HCT116 (cell line): ENCODE results near the gene BRDT. TPM values are rescaled to one million over a fixed set of nuclear protein-coding genes. Genes with fewer than 3 reads are reported as not detected.

Source experiments
- ATAC-seq: fragments of 200-7000 bp; cut with Tn5 transposase; 2 replicates; pipeline ENCODE4 v1.9.1; 2020; ENCODE audit warnings: mild to moderate bottlenecking, moderate library complexity
- BruUV-seq: library from RNA; stranded (reverse); fragments of 400-500 nt; replicated peaks from 2 replicates; lab custom pipeline; 2021; lab: Mats Ljungman, UMichigan
- CTCF ChIA-PET: fragments of 300-600 bp; sonication (Branson Sonifier 250); formaldehyde crosslinking; loops from one replicate; lab custom pipeline; 2021; ENCODE audit warnings: antibody characterized with exemption; lab: Charles Lee
- POLR2A ChIA-PET: fragments of 300-600, 350-600 bp; sonication (Branson Sonifier 250); formaldehyde crosslinking; loops from one replicate; lab custom pipeline; 2021; ENCODE audit warnings: antibody characterized with exemption; lab: Charles Lee
- RAD21 ChIA-PET, 2 experiments: fragments of 300-600 bp; sonication (Branson Sonifier 250); formaldehyde crosslinking; loops; one replicate each; lab custom pipeline; 2023; ENCODE audit warnings: low total read pairs in 2 of 2; ENCODE audit not compliant: uncharacterized antibody in 2 of 2, unreplicated experiment in 2 of 2, low non-redundant PET in 1 of 2; lab: Charles Lee
- DNase-seq: peaks from one replicate; pipeline ENCODE4 v3.0.0-alpha.2; 2010; ENCODE audit warnings: low read depth, low spot score
- H2AFZ ChIP-seq: fragments of 200-600 bp; shearing (Covaris generic), sonication (generic); 2 replicates; pipeline ENCODE4 v1.6.1; 2017; ENCODE audit warnings: low read depth, mixed run types, mixed read lengths, antibody characterized with exemption, low read length; ENCODE audit not compliant: poor library complexity, severe bottlenecking
- H3K27ac ChIP-seq: 2 replicates; pipeline ENCODE4 v1.5.1; 2012; ENCODE audit warnings: low read depth, low read length
- H3K27me3 ChIP-seq: fragments of 200-600 bp; sonication (generic); 2 replicates; pipeline ENCODE4 v1.6.1; 2016; ENCODE audit warnings: mixed run types, low read length, mixed read lengths; ENCODE audit not compliant: insufficient read depth
- H3K36me3 ChIP-seq, 2 experiments: fragments of 200-500 bp in 1 of 2; fragments of 200-600 bp in 1 of 2; sonication (Bioruptor generic) in 1 of 2; sonication (generic) in 1 of 2; 2 replicates each; pipeline versions ENCODE4 v1.5.1 to v1.6.1; 2014 to 2016; ENCODE audit warnings: low read length in 2 of 2, inconsistent platforms in 1 of 2, mixed read lengths in 1 of 2, mixed run types in 1 of 2; ENCODE audit not compliant: insufficient read depth in 2 of 2, control insufficient read depth in 1 of 2
- H3K4me1 ChIP-seq, 2 experiments: fragments of 200-600 bp in 1 of 2; sonication (generic) in 1 of 2; 2 replicates each; pipeline versions ENCODE4 v1.5.1 to v1.6.1; 2012 to 2017; ENCODE audit warnings: low read length in 2 of 2, inconsistent platforms in 1 of 2, mild to moderate bottlenecking in 1 of 2, mixed read lengths in 1 of 2, mixed run types in 1 of 2, moderate library complexity in 1 of 2; ENCODE audit not compliant: insufficient read depth in 2 of 2, control insufficient read depth in 1 of 2
- H3K4me2 ChIP-seq: fragments of 200-600 bp; sonication (generic); 2 replicates; pipeline ENCODE4 v1.6.1; 2017; ENCODE audit warnings: mixed run types, low read length, mixed read lengths
- H3K4me3 ChIP-seq, 2 experiments: fragments of 200-600 bp in 1 of 2; sonication (generic) in 1 of 2; replicated peaks in 1 of 2; 2 replicates each; pipeline ENCODE4 v1.5.1; 2011 to 2016; ENCODE audit warnings: low read length in 2 of 2, control low read depth in 1 of 2, low read depth in 1 of 2, mild to moderate bottlenecking in 1 of 2, mixed read lengths in 1 of 2, mixed run types in 1 of 2
- H3K79me2 ChIP-seq: fragments of 200-600 bp; sonication (generic); 2 replicates; pipeline ENCODE4 v1.6.1; 2017; ENCODE audit warnings: mild to moderate bottlenecking, mixed run types, low read length, moderate library complexity, mixed read lengths; ENCODE audit not compliant: insufficient read depth
- H3K9ac ChIP-seq: fragments of 200-600 bp; sonication (generic); 2 replicates; pipeline ENCODE4 v1.6.1; 2016; ENCODE audit warnings: low read length, mixed read lengths
- H3K9me2 ChIP-seq: fragments of 200-600 bp; sonication (generic), shearing (Covaris generic); 2 replicates; pipeline ENCODE4 v1.6.1; 2017; ENCODE audit warnings: mixed run types, mild to moderate bottlenecking, moderate library complexity; ENCODE audit not compliant: insufficient read depth
- H3K9me3 ChIP-seq, 2 experiments: fragments of 200-500 bp in 1 of 2; fragments of 200-600 bp in 1 of 2; sonication (Bioruptor generic) in 1 of 2; sonication (generic) in 1 of 2; 2 replicates each; pipeline ENCODE4 v1.6.1; 2014 to 2017; ENCODE audit warnings: low read length in 2 of 2, mixed read lengths in 2 of 2, inconsistent platforms in 1 of 2, low read depth in 1 of 2, mild to moderate bottlenecking in 1 of 2, mixed run types in 1 of 2, moderate library complexity in 1 of 2; ENCODE audit not compliant: control insufficient read depth in 1 of 2, insufficient read depth in 1 of 2
- H4K20me1 ChIP-seq: fragments of 200-600 bp; sonication (generic), shearing (Covaris generic); 2 replicates; pipeline ENCODE4 v1.6.1; 2017; ENCODE audit warnings: mixed run types, mild to moderate bottlenecking, moderate library complexity; ENCODE audit not compliant: insufficient read depth
- CEBPB ChIP-seq: IDR thresholded peaks from 2 replicates; pipeline ENCODE4 v1.6.1; 2012; ENCODE audit warnings: low read depth
- EGR1 ChIP-seq: IDR thresholded peaks from 2 replicates; pipeline ENCODE4 v1.6.1; 2012; ENCODE audit warnings: low read depth
- ELF1 ChIP-seq: IDR thresholded peaks from 2 replicates; pipeline ENCODE4 v1.6.1; 2012; ENCODE audit warnings: low read depth, borderline replicate concordance
- EZH2phosphoT487 ChIP-seq: fragments of 200-600 bp; IDR thresholded peaks from 2 replicates; pipeline ENCODE4 v1.6.1; 2018; ENCODE audit warnings: antibody characterized with exemption, borderline replicate concordance
- POLR2A ChIP-seq: IDR thresholded peaks from 2 replicates; pipeline ENCODE4 v1.7.0; 2011; ENCODE audit warnings: borderline replicate concordance; ENCODE audit not compliant: insufficient read depth, insufficient read length; ENCODE audit errors: extremely low read depth
- POLR2AphosphoS5 ChIP-seq: IDR thresholded peaks from 2 replicates; pipeline ENCODE4 v1.6.1; 2011; ENCODE audit warnings: mild to moderate bottlenecking, low read depth, low read length, moderate library complexity
- RAD21 ChIP-seq: IDR thresholded peaks from 2 replicates; pipeline ENCODE4 v1.6.1; 2012; ENCODE audit warnings: low read depth, mild to moderate bottlenecking
- SRF ChIP-seq: IDR thresholded peaks from 2 replicates; pipeline ENCODE4 v1.6.1; 2012; ENCODE audit warnings: low read depth
- ZNF274 ChIP-seq: fragments of 200-500 bp; sonication (Bioruptor generic); IDR thresholded peaks from 2 replicates; pipeline ENCODE4 v1.6.1; 2014; ENCODE audit warnings: mild to moderate bottlenecking, low read depth, low read length, inconsistent platforms
- intact Hi-C: fragments of 100-400 bp; cut with micrococcal nuclease; formaldehyde crosslinking; loops from 2 replicates; pipeline ENCODE4 v1.10.0; 2022
- total RNA-seq: library from RNA; stranded (reverse); gene quantifications from one replicate; pipeline ENCODE4 v1.2.1, GENCODE V29; 2021; ENCODE audit not compliant: unreplicated experiment
- TF ChIP-seq, protein P1 (sequence below), 3 experiments: fragments of 200-600 bp in 1 of 3; sonication (generic) in 1 of 3; IDR thresholded peaks in 2 of 3; conservative IDR thresholded peaks in 1 of 3; 2 replicates each; pipeline ENCODE4 v1.5.1; 2012 to 2017; ENCODE audit warnings: low read depth in 2 of 3, low read length in 2 of 3, antibody characterized with exemption in 1 of 3, borderline replicate concordance in 1 of 3, control low read depth in 1 of 3, mild to moderate bottlenecking in 1 of 3, mixed read lengths in 1 of 3, mixed run types in 1 of 3, moderate library complexity in 1 of 3; ENCODE audit not compliant: insufficient read depth in 1 of 3
- TF ChIP-seq, protein P2 (sequence below): IDR thresholded peaks from 2 replicates; pipeline ENCODE4 v1.6.1; 2012
- TF ChIP-seq, protein P3 (sequence below): IDR thresholded peaks from 2 replicates; pipeline ENCODE4 v1.6.1; 2012

The BRDT gene
- total RNA-seq, 1 experiment from 2014 or later = not detected

DNA sequence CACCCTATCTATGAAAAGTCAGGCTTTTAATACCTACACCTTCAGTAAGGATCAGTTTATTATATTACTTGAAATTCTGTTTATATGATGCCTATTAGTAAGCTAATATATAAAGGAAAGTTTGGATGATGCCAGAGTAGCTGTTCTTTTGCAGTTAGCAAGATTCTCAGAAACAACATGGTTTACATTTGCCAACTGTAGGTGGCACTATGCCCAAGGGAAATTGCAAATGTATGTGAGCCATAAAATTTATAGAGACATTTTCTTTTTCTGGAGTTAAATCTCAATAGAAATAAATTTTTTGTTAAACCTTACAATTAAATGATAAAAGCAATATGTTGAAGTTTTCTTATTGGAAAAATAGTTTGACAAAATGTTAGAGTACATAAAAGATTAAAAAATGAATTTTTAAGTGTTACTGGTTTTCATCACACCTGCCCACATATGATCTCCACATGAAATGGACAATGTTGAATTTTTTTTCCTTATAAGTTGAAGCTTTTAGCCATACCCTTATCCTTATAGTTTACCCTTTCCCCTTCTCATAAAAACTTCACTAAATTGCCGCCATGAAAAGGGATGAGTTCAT lies 48.5 kb downstream of the BRDT start:
- H3K27me3 ChIP-seq = no peaks in the 10 kb centered on the region
- no peak overlapping the region for H2AFZ ChIP-seq
- TF ChIP-seq, protein P1, sequence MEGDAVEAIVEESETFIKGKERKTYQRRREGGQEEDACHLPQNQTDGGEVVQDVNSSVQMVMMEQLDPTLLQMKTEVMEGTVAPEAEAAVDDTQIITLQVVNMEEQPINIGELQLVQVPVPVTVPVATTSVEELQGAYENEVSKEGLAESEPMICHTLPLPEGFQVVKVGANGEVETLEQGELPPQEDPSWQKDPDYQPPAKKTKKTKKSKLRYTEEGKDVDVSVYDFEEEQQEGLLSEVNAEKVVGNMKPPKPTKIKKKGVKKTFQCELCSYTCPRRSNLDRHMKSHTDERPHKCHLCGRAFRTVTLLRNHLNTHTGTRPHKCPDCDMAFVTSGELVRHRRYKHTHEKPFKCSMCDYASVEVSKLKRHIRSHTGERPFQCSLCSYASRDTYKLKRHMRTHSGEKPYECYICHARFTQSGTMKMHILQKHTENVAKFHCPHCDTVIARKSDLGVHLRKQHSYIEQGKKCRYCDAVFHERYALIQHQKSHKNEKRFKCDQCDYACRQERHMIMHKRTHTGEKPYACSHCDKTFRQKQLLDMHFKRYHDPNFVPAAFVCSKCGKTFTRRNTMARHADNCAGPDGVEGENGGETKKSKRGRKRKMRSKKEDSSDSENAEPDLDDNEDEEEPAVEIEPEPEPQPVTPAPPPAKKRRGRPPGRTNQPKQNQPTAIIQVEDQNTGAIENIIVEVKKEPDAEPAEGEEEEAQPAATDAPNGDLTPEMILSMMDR (IDR thresholded peaks at IDR 0.05 in 2 of 3, conservative IDR thresholded peaks at IDR 0.05 in 1 of 3; ENCODE audit: borderline replicate concordance in 1 of 3, insufficient read depth in 1 of 3, low read depth in 2 of 3, low read length in 2 of 3) = peak; percentile 63 to 81 (median 66); a peak in 5 of 6 replicates
- TF ChIP-seq RAD21 = peak; percentile 86
- no peak for TF ChIP-seq SRF
- no peaks in the 10 kb centered on the region for H4K20me1 ChIP-seq
- DNase-seq = peak; percentile 33
- no peak overlapping the region for H3K9ac ChIP-seq
- ChIA-PET RAD21 (interaction anchor here (0.7 to 2.4 kb wide), 4 partner anchors 168 to 301 kb away, joined by 3 to 8 read pairs (median 4); partner anchors contain the start of genes GLMN (in 1 of the 2) and RPAP2 (in 1 of the 2)), CTCF (interaction anchor here (0.6 to 7.2 kb wide), 21 partner anchors 8 to 821 kb away, joined by 3 to 86 read pairs (median 4); partner anchors contain the start of genes GLMN and RPAP2), POLR2A (no interaction called here)
- H3K9me3 ChIP-seq = no peaks in the 10 kb centered on the region
- no peaks in the 10 kb centered on the region for H3K79me2 ChIP-seq
- H3K4me2 ChIP-seq = no peak overlapping the region
- BruUV-seq = no TSS peak
- H3K27ac ChIP-seq = no peak overlapping the region
- no peaks in the 10 kb centered on the region for H3K36me3 ChIP-seq
- H3K4me3 ChIP-seq = no peak overlapping the region
- intact Hi-C loops = loop anchor here (1.0 to 5.0 kb wide), 4 partner anchors 294 to 820 kb away; no protein-coding TSS in a partner anchor
- no peaks in the 10 kb centered on the region for H3K9me2 ChIP-seq
- no peaks in the 10 kb centered on the region for H3K4me1 ChIP-seq
- no peak for ATAC-seq

DNA sequence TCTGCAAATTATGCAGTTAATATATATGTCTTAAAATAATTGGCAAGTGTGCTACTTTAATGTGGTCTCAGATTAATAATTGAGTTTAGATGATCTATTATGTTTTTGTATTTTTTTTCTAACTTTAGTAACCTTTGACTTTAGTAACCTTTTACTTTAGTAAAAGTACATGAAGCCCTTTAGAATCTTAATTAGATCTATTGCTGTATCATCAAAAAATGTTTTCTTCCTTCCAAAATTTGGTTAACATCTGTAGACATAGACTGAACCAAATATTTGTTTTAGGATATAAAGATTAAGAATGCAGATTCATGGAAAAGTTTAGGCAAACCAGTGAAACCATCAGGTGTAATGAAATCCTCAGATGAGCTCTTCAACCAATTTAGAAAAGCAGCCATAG lies 54.9 kb downstream of the BRDT start:
- Histone ChIP-seq H3K36me3 (no peaks in the 10 kb centered on the region), H2AFZ (no peak overlapping the region), H3K4me1 (no peaks in the 10 kb centered on the region), H3K9ac (no peak overlapping the region), H3K27ac (no peak overlapping the region), H3K9me2 (no peaks in the 10 kb centered on the region), H3K9me3 (no peaks in the 10 kb centered on the region), H3K4me2 (no peak overlapping the region), H3K4me3 (no peak overlapping the region), H4K20me1 (no peaks in the 10 kb centered on the region), H3K79me2 (no peaks in the 10 kb centered on the region), H3K27me3 (no peaks in the 10 kb centered on the region)
- ChIA-PET RAD21 (no interaction called here), POLR2A (no interaction called here), CTCF (no interaction called here)
- no TSS peak for BruUV-seq
- ATAC-seq (no peak), DNase-seq (no peak)
- intact Hi-C loops = no loop called here
- TF ChIP-seq, protein P2, sequence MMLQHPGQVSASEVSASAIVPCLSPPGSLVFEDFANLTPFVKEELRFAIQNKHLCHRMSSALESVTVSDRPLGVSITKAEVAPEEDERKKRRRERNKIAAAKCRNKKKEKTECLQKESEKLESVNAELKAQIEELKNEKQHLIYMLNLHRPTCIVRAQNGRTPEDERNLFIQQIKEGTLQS = no peak
- no peak for TF ChIP-seq EGR1
- TF ChIP-seq POLR2AphosphoS5 = no peak
- no peak for TF ChIP-seq POLR2A
- TF ChIP-seq, protein P3, sequence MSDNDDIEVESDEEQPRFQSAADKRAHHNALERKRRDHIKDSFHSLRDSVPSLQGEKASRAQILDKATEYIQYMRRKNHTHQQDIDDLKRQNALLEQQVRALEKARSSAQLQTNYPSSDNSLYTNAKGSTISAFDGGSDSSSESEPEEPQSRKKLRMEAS = no peak
- no peak for TF ChIP-seq ZNF274
- TF ChIP-seq EZH2phosphoT487 = no peak
- no peak for TF ChIP-seq CEBPB
- no peak for TF ChIP-seq ELF1
